ENCODE results near the gene C1QTNF12.

DNA sequence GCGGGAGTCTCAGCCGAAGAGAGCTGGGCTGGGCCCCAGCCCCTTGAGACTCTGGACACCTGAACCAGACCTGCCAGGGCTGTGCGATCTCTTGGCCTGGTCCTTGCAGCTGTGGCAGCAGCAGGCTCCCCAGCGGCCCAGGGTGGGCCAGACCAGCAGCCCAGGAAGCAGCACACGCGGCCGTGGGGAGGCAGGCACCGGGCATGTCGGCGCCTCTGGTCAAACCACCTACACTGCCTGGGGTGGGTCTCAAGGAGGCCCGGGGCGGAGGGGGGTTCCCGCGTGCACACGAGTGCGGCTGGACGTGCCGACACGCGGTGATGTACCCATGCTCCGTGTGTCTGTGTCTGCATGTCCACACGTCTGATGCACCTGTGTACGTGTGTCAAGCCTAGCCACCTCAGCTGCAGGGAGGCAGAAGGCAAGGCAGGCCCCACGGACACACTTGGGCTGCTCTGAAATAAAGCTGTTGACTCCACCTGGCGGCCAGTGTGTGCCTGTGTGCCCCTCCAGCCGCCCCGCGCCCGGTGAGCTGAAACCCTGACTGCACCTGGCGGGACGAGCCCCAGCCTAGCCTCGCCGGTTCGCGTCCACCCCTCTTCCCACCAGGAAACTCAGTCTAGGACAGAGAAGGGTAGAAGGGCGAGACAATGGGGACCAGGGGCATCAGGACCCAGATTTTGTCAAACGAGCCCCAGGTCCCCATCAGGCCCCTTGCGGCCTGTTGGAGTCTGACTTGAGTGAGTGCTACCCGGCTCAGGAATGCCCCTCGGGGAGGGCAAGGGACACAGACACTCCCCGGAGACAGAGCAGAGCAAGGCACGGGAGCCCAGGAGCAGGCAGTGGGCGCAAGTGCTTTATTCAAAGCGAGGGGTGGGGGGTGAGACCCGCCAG, 45.3 kb upstream of the C1QTNF12 start:
- TF ChIP-seq POLR2A (IDR thresholded peaks at IDR 0.05) (no peak), CTCF (IDR thresholded peaks at IDR 0.05) (peak; percentile 62 to 87 (median 86)), POLR2AphosphoS5 (IDR thresholded peaks at IDR 0.05) (no peak)

Measured in breast epithelium (tissue), 3 donors.